Esophagus squamous epithelium (tissue), 5 donors: ENCODE results near the gene DLK2. TPM values are rescaled to one million over a fixed set of nuclear protein-coding genes. Genes with fewer than 3 reads are reported as not detected.
"Not testable (repeated sequence)": the region's sequence is repeated elsewhere in the genome, so short reads cannot be mapped to it uniquely, and the experiment has no call there.

Experiments used
- DNase-seq: peaks from one replicate; lab custom pipeline; 2025; lab: John Stamatoyannopoulos, UW
- H3K27ac ChIP-seq, 4 donors: fragments of 200-600 bp; sonication (generic); one replicate each; pipeline ENCODE4 v1.5.1; 2016 to 2019; ENCODE audit warnings: mild to moderate bottlenecking in 1 of 4
- H3K27me3 ChIP-seq, 4 donors: fragments of 200-600 bp; sonication (generic); 1 replicate in 3 of 4; 2 replicates in 1 of 4; pipeline versions ENCODE4 v1.5.1 to v1.6.0; 2017 to 2021; ENCODE audit warnings: antibody characterized with exemption in 1 of 4
- H3K36me3 ChIP-seq, 3 donors: fragments of 200-600 bp; sonication (generic); one replicate each; pipeline ENCODE4 v1.5.1; 2016 to 2019
- H3K4me1 ChIP-seq, 3 donors: fragments of 200-600 bp; sonication (generic); one replicate each; pipeline ENCODE4 v1.5.1; 2017 to 2019
- H3K4me3 ChIP-seq, 4 donors: fragments of 200-600 bp; sonication (generic); 1 replicate in 3 of 4; 2 replicates in 1 of 4; pipeline ENCODE4 v1.5.1; 2016 to 2019; ENCODE audit warnings: mild to moderate bottlenecking in 2 of 4, moderate library complexity in 1 of 4
- H3K9me3 ChIP-seq, 3 donors: fragments of 200-600 bp; sonication (generic); one replicate each; pipeline ENCODE4 v1.5.1; 2016 to 2019
- CTCF ChIP-seq, 6 experiments: fragments of 450-650 bp in 4 of 6; fragments of 200-600 bp in 2 of 6; sonication (generic) in 2 of 6; IDR thresholded peaks; one replicate each; pipeline ENCODE4 v1.5.1; 2016 to 2019; ENCODE audit warnings: antibody characterized with exemption in 6 of 6, mild to moderate bottlenecking in 4 of 6, moderate library complexity in 4 of 6
- POLR2A ChIP-seq, 4 donors: fragments of 450-650 bp; IDR thresholded peaks; one replicate each; pipeline ENCODE4 v1.6.1; 2017; ENCODE audit warnings: antibody characterized with exemption in 4 of 4, mild to moderate bottlenecking in 4 of 4, moderate library complexity in 3 of 4
- WGBS, 2 donors: methylation state at CpG; one replicate each; pipeline ENCODE4 v1.1.5; 2018; 5-methylcytosine and 5-hydroxymethylcytosine counted together
- intact Hi-C: fragments of 100-400 bp; cut with DNase I; formaldehyde crosslinking; loops from one replicate; pipeline ENCODE4 v1.15.0; 2022
- total RNA-seq, 4 donors: library from RNA; depleted of rRNA; stranded (reverse); fragments of >200 nt; gene quantifications; one replicate each; pipeline ENCODE4 v1.1.0, GENCODE V29; 2016
- donor health status: DM: yes; HTN: yes; CAD: no.

Gene DLK2
- total RNA-seq, 4 donors from 2014 or later, result 8.3 to 24.8 (median 12.6) TPM

- no peak for DNase-seq
- no peaks in the 10 kb centered on the region for H3K27me3 ChIP-seq
- H3K27ac ChIP-seq, result peak overlapping the region; percentile 84 to 96 (median 92)
- peak overlapping the region; percentile 62 to 97 (median 76) for H3K4me3 ChIP-seq
- peaks cover 10 to 46% (median 15%) of the 10 kb centered on the region in 3 donors for H3K4me1 ChIP-seq
- H3K36me3 ChIP-seq, result peaks cover 5 to 15% (median 6%) of the 10 kb centered on the region in 3 donors
- intact Hi-C loops, result no loop called here
- H3K9me3 ChIP-seq, result no peaks in the 10 kb centered on the region
- WGBS, 2 donors, result 4 to 15% methylated on average over 6 to 9 of the region's 12 CpGs
- TF ChIP-seq POLR2A (IDR thresholded peaks at IDR 0.05), result no peak
- TF ChIP-seq CTCF (IDR thresholded peaks at IDR 0.05), result no peak
Measured at GRCh38 chr6:43428112-43428570, 27.2 kb downstream of the DLK2 start.

- peak; percentile 29 to 51 (median 42) for TF ChIP-seq CTCF (IDR thresholded peaks at IDR 0.05)
- peak in 2 of 4 donors; percentile 61 to 77 for TF ChIP-seq POLR2A (IDR thresholded peaks at IDR 0.05)
- DNase-seq, result peak; percentile 79
- peak within 1 kb of the TSS; percentile 84 to 96 (median 92) for H3K27ac ChIP-seq
- H3K4me1 ChIP-seq, result peaks cover 10 to 40% (median 15%) of the 10 kb centered on the region in 3 donors
- peak within 1 kb of the TSS; percentile 62 to 97 (median 76) for H3K4me3 ChIP-seq
- H3K36me3 ChIP-seq, result peaks cover 3 to 9% (median 6%) of the 10 kb centered on the region in 3 donors
- intact Hi-C loops, result no loop called here
- H3K27me3 ChIP-seq, result no peaks in the 10 kb centered on the region
- 0 to 6% methylated on average over 6 to 7 of the region's 49 CpGs for WGBS, 2 donors
- H3K9me3 ChIP-seq, result no peaks in the 10 kb centered on the region
Measured at GRCh38 chr6:43427406-43428111, 27.8 kb downstream of the DLK2 start, which contains the start of gene ABCC10. ABCC10 (plus strand) TSS chr6:43427541; CDS start chr6:43427979, 438 bp downstream.

- Histone ChIP-seq H3K27me3 (no peaks in the 10 kb centered on the region), H3K4me1 (peaks cover 10 to 35% (median 15%) of the 10 kb centered on the region in 3 donors), H3K9me3 (no peaks in the 10 kb centered on the region), H3K36me3 (peaks cover 0 to 3% (median under 1%) of the 10 kb centered on the region in 3 donors), H3K4me3 (peak overlapping the region; percentile 62 to 97 (median 76)), H3K27ac (peak overlapping the region; percentile 84 to 96 (median 92))
- no peak for DNase-seq
- intact Hi-C loops, result no loop called here
- TF ChIP-seq CTCF (IDR thresholded peaks at IDR 0.05) (no peak), POLR2A (IDR thresholded peaks at IDR 0.05) (no peak)
- WGBS, 2 donors, result 48 to 64% methylated on average over 9 to 17 of the region's 23 CpGs
Measured at GRCh38 chr6:43426928-43427405, 28.4 kb downstream of the DLK2 start.

GRCh38 chr6:43425083-43425482 is 30.3 kb downstream of the DLK2 start:
- DNase-seq, intact Hi-C loops: not testable (repeated sequence)
- WGBS, 2 donors, result no CpG with 5 or more reads among the region's 33 CpGs

GRCh38 chr6:43421831-43422230 is 33.5 kb downstream of the DLK2 start:
- no peak for DNase-seq
- Histone ChIP-seq H3K4me1 (peaks cover 0 to 3% (median 0%) of the 10 kb centered on the region in 3 donors), H3K36me3 (no peaks in the 10 kb centered on the region), H3K27me3 (no peaks in the 10 kb centered on the region), H3K9me3 (no peaks in the 10 kb centered on the region), H3K4me3 (no peak overlapping the region), H3K27ac (no peak overlapping the region)
- WGBS, 2 donors, result 80 to 87% methylated on average over 3 of the region's 3 CpGs
- intact Hi-C loops, result no loop called here
- TF ChIP-seq POLR2A (IDR thresholded peaks at IDR 0.05) (no peak), CTCF (IDR thresholded peaks at IDR 0.05) (no peak)

More at GRCh38 chr6:43425083-43425482, 30.3 kb downstream of the DLK2 start:
- peaks cover 10 to 29% (median 15%) of the 10 kb centered on the region in 3 donors for H3K4me1 ChIP-seq
- H3K4me3 ChIP-seq, H3K27ac ChIP-seq, H3K9me3 ChIP-seq, H3K36me3 ChIP-seq, H3K27me3 ChIP-seq: not testable (repeated sequence)
